Osteocyte (in vitro differentiated cells): ENCODE data around the gene LACTBL1. TPM values are rescaled to one million over a fixed set of nuclear protein-coding genes. Genes with fewer than 3 reads are reported as not detected.
"Not testable (repeated sequence)": the region's sequence is repeated elsewhere in the genome, so short reads cannot be mapped to it uniquely, and the experiment has no call there.

ENCODE experiments used
- DNase-seq: peaks from one replicate; pipeline ENCODE4 v3.0.0; 2021; ENCODE audit warnings: mixed read lengths; ENCODE audit not compliant: unreplicated experiment; ENCODE audit errors: extremely low spot score
- H3K27ac Mint-ChIP-seq: one replicate; pipeline ENCODE4 v1.8.0; 2021; ENCODE audit warnings: mild to moderate bottlenecking, mixed read lengths; ENCODE audit not compliant: unreplicated experiment
- H3K27me3 Mint-ChIP-seq: one replicate; pipeline ENCODE4 v1.8.0; 2021; ENCODE audit warnings: mixed read lengths; ENCODE audit not compliant: unreplicated experiment
- H3K36me3 Mint-ChIP-seq: one replicate; pipeline ENCODE4 v1.8.0; 2021; ENCODE audit warnings: mixed read lengths; ENCODE audit not compliant: unreplicated experiment
- H3K4me1 Mint-ChIP-seq: one replicate; pipeline ENCODE4 v1.8.0; 2021; ENCODE audit warnings: mixed read lengths; ENCODE audit not compliant: unreplicated experiment
- H3K4me3 Mint-ChIP-seq: one replicate; pipeline ENCODE4 v1.8.0; 2021; ENCODE audit warnings: mild to moderate bottlenecking, moderate library complexity, mixed read lengths; ENCODE audit not compliant: unreplicated experiment
- H3K9me3 Mint-ChIP-seq: one replicate; pipeline ENCODE4 v1.8.0; 2021; ENCODE audit warnings: mixed read lengths; ENCODE audit not compliant: unreplicated experiment
- total RNA-seq: library from RNA; stranded (reverse); gene quantifications from 2 replicates; pipeline ENCODE4 v1.2.1, GENCODE V29; 2021
- TF ChIP-seq, protein P1 (sequence below): fragments of 200-600 bp; sonication (generic); IDR thresholded peaks from 2 replicates; pipeline ENCODE4 v1.5.0; 2021; ENCODE audit warnings: antibody characterized with exemption, mild to moderate bottlenecking, moderate library complexity

LACTBL1 gene
- total RNA-seq, 1 donor from 2014 or later, result not detected

DNA sequence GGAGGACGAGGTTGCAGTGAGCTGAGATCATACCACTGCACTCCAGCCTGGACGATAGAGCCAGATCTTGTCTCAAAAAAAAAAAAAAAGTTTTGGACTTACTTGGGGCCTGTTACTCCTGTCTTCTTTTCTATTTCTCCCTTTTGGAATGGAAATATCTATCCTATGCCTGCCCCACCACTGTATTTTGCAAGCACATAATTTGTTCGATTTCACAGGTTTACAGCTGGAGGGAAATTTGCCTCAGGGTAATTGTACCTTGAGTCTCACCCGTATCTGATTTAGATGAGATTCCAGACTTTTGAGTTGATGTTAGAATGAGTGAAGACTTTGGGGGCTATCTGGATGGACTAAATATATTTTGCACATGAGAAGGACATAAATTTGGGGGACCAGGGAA is 34.4 kb upstream of the LACTBL1 start:
- TF ChIP-seq, protein P1, sequence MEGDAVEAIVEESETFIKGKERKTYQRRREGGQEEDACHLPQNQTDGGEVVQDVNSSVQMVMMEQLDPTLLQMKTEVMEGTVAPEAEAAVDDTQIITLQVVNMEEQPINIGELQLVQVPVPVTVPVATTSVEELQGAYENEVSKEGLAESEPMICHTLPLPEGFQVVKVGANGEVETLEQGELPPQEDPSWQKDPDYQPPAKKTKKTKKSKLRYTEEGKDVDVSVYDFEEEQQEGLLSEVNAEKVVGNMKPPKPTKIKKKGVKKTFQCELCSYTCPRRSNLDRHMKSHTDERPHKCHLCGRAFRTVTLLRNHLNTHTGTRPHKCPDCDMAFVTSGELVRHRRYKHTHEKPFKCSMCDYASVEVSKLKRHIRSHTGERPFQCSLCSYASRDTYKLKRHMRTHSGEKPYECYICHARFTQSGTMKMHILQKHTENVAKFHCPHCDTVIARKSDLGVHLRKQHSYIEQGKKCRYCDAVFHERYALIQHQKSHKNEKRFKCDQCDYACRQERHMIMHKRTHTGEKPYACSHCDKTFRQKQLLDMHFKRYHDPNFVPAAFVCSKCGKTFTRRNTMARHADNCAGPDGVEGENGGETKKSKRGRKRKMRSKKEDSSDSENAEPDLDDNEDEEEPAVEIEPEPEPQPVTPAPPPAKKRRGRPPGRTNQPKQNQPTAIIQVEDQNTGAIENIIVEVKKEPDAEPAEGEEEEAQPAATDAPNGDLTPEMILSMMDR, result no peak
- Mint-ChIP-seq H3K9me3 (no peaks in the 10 kb centered on the region), H3K4me1 (peaks cover 20% of the 10 kb centered on the region), H3K27ac (no peak overlapping the region), H3K36me3 (no peaks in the 10 kb centered on the region), H3K27me3 (peaks cover 9% of the 10 kb centered on the region), H3K4me3 (no peak overlapping the region)
- DNase-seq, result no peak

DNA sequence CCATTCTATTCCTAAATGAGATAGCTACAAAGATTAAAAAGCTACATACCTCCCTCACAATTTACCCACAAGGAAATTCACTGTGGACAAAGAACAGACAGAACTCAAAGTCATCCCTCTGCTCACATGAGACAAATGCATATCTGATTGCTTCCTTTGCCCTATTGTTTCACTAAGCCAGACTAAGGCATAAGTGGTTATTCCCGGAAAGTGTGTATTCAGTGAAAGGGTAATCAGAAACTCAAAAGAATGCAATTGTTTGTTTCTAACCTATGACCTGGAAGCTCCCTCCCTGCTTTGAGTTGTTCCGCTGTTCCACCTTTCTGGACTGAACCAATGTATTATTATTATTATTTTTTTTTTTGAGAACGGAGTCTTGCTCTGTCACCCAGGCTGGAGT is 32.1 kb upstream of the LACTBL1 start:
- H3K27me3 Mint-ChIP-seq, DNase-seq: not testable (repeated sequence)

DNA sequence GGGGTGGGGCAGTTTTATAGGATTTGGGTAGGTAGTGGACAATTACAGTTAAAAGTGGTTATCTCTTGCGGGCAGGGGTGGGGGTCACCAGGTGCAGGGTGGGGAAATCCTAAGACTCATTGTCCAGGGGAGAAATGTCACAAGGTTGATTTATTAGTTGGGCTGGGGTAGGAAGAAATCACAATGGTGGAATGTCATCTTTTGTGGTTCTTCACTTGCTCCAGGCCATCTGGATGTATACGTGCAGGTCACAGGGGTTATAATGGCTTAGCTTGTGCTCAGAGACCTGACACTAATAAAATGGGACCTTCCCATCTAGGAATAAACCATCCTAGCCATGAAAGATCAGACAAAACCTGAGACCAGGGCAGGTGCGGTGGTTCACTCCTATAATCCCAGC is 31.4 kb upstream of the LACTBL1 start:
- Mint-ChIP-seq H3K27ac (no peak overlapping the region), H3K9me3 (no peaks in the 10 kb centered on the region), H3K4me3 (no peak overlapping the region), H3K4me1 (no peaks in the 10 kb centered on the region), H3K27me3 (peaks cover 9% of the 10 kb centered on the region), H3K36me3 (no peaks in the 10 kb centered on the region)
- TF ChIP-seq, protein P1, result no peak
- no peak for DNase-seq

More for the DNA sequence above, 32.1 kb upstream of the LACTBL1 start:
- H3K4me1 Mint-ChIP-seq, H3K36me3 Mint-ChIP-seq, H3K27ac Mint-ChIP-seq, H3K4me3 Mint-ChIP-seq, H3K9me3 Mint-ChIP-seq: not testable (repeated sequence)

DNA sequence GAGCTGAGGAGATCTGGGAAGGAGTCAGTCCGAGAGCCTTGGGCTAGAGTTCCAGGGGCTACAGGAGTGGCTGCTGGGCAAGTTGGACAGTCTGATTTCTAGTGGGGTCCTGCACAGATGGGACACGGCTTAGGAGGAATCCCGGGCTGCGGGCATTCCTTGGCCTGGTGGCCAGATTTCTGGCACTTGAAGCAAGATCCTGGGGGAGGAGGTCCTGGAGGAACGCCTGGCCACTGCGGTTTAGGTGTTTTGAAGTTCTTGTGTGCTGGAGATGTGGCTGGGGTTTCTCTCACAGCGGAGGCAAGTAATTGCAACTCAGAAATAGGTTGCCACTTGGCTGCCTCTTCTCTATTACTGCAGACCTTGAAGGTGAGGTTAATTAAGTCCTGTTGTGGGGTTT is 29.6 kb upstream of the LACTBL1 start:
- H3K36me3 Mint-ChIP-seq, H3K27me3 Mint-ChIP-seq, H3K9me3 Mint-ChIP-seq, DNase-seq, H3K27ac Mint-ChIP-seq, H3K4me3 Mint-ChIP-seq, H3K4me1 Mint-ChIP-seq: not testable (repeated sequence)

DNA sequence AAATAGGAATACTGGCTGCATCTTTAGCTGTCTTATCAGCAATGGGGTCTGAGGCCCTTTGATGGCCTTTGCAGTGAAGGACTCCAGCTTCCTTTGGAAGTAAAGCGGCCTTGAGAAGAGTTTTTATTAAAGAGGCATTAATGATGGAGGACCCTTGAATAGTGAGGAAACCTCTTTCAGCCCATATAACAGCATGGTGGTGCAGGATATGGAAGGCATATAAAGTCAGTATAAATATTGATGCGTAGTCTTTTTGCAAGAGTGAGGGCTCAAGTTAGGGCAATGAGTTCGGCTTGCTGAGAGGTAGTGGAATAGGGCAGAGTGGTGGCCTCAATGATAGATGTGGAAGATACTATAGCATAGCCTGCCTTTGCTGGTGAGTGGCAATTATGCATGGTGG is 27.5 kb upstream of the LACTBL1 start:
- H3K27ac Mint-ChIP-seq, H3K27me3 Mint-ChIP-seq, DNase-seq, H3K36me3 Mint-ChIP-seq, H3K4me1 Mint-ChIP-seq, H3K9me3 Mint-ChIP-seq, H3K4me3 Mint-ChIP-seq: not testable (repeated sequence)

DNA sequence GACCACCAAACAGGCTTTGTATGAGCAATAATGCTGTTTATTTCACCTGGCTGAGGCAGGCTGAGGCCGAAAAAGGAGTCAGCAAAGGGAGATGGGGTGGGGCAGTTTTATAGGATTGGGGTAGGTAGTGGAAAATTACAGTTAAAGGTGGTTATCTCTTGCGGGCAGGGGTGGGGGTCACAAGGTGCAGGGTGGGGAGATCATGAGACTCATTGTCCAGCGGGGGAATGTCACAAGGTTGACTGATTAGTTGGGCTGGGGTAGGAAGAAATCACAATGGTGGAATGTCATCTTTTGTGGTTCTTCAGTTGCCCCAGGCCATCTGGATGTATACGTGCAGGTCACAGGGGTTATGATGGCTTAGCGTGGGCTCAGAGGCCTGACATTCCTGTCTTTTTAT is 24.9 kb upstream of the LACTBL1 start:
- DNase-seq, H3K36me3 Mint-ChIP-seq, H3K27ac Mint-ChIP-seq, H3K27me3 Mint-ChIP-seq, H3K4me3 Mint-ChIP-seq, H3K9me3 Mint-ChIP-seq, H3K4me1 Mint-ChIP-seq: not testable (repeated sequence)

DNA sequence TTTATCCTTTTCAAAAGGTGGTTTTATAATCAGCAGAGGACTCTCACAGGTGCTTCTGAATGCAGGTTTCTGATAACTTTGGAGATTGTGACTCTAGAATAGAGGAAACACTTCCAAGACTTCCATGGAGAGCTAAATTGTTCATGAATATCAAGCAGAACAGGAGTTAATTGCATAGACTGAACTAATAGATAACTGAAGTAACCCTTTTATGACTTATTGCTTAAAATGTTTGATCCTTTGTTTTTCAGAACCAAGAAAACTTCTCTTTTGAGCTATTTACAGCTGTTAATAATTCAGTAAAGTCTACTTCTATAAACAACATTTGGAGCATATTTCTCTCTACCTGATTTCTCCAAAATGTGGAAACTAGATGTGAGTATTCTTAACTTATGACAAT is 23.1 kb upstream of the LACTBL1 start:
- Mint-ChIP-seq H3K36me3 (peaks cover 3% of the 10 kb centered on the region), H3K27me3 (no peaks in the 10 kb centered on the region), H3K4me1 (no peaks in the 10 kb centered on the region), H3K9me3 (peaks cover 7% of the 10 kb centered on the region), H3K27ac (no peak overlapping the region), H3K4me3 (no peak overlapping the region)
- no peak for DNase-seq
- TF ChIP-seq, protein P1, result no peak

DNA sequence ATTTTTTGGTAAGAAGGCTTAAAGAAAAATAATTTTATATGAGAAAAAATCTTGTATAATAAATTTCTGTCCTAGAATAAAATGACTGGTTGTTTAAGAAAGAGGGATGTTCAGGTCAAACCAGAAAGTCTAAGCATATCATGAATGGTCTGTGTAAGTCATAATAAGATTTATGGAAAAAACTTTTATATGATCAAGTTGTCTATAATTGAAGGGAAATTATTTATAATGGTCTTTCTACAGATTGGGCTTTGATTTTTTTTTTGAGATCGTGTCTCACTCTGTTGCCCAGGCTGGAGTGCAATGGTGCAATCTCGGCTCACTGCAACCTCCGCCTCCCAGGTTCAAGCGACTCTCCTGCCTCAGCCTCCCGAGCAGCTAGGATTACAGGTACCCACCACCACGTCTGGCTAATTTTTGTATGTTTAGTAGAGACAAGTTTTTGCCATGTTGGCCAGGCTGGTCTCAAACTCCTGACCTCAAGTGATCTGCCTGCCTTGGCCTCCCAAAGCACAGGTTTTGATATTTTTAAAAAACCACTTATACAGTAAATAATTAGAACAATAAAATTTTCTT is 20.6 kb upstream of the LACTBL1 start:
- not testable (repeated sequence) for H3K27me3 Mint-ChIP-seq, H3K27ac Mint-ChIP-seq

DNA sequence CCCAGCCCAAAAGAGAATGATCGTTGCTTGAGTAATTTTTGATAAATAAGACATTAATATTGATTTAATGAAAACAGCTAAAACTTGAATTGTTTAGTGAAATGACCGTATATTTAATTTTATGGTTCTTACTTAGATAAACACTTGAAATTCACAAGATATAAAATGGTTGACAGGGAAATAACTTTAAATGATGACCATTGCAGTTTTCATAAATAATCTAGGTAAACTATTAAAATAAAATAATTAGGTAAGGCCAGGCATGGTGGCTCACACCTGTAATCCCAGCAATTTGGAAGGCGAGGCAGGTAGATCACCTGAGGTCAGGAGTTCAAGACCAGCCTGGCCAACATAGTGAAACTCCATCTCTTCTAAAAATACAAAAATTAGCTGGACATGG is 19.7 kb upstream of the LACTBL1 start:
- H3K9me3 Mint-ChIP-seq, H3K4me1 Mint-ChIP-seq, H3K36me3 Mint-ChIP-seq, H3K27ac Mint-ChIP-seq, H3K27me3 Mint-ChIP-seq, DNase-seq, H3K4me3 Mint-ChIP-seq: not testable (repeated sequence)

More for the DNA sequence above, 20.6 kb upstream of the LACTBL1 start:
- H3K9me3 Mint-ChIP-seq, H3K4me3 Mint-ChIP-seq, H3K36me3 Mint-ChIP-seq, H3K4me1 Mint-ChIP-seq, DNase-seq: not testable (repeated sequence)
